NB4 (cell line): ENCODE results near the gene ADM5.

Experiments used
- CTCF ChIP-seq: IDR thresholded peaks from one replicate; pipeline ENCODE4 v1.5.1; 2012; ENCODE audit warnings: low read depth, low read length
- POLR2A ChIP-seq: IDR thresholded peaks from 2 replicates; pipeline ENCODE4 v1.6.1; 2011; ENCODE audit warnings: mild to moderate bottlenecking; ENCODE audit not compliant: insufficient read length; ENCODE audit errors: extremely low read depth

- TF ChIP-seq CTCF (no peak), POLR2A (no peak)
Measured at GRCh38 chr19:49643466-49643865, 45.9 kb upstream of the ADM5 start.
